NCI-H446 treated with DMSO at 0.1 percent for 48 hours (cell line): Measurements from ENCODE around the gene CLDN24.
"Not testable (repeated sequence)": the region's sequence is repeated elsewhere in the genome, so short reads cannot be mapped to it uniquely, and the experiment has no call there.

Experiments used
- DNase-seq: peaks from one replicate; lab custom pipeline; 2025; lab: John Stamatoyannopoulos, UW

CLDN24 gene

DNA sequence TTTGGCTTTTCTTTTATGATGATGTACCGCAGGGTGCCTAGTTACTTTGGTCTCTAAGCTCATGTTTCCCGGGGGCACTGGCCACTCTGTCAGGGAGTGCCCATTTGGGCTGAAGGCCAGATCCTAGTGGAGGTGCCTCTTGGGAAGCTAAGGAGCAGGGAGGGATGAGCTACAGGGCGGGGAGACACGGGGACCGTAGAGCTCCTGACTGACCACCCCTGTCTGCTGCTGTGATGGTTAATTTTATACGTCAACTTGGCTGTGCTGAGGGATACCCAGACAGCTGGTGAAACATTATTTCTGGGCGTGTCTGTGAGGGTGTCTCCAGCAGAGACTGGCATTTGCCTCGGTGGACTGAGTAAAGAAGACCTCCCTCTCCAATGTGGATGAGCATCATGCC, 24.9 kb upstream of the CLDN24 start:
- DNase-seq, result no peak

DNA sequence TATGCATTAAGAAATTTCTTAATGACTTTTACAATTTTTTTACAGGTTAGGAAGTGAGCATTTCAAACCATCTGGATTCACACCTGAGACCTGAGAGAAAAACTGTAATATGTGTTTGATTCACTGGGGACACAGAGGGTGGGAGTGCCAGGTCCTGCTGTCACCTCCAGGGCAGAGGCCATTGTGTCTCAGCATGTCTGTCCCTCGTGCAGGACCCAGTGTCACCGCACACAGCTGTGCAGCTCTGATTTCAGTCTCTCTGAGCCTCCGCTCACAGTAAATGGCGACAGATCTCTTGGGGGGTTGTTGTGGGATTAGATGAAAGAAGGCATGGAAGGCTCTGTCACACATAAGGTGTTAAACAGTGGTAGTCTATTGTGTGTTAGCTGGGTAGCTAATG, 23.0 kb upstream of the CLDN24 start:
- DNase-seq, result no peak

GRCh38 chr4:183344523-183345255, 22.5 kb upstream of the CLDN24 start:
- DNase-seq, result no peak

- no peak for DNase-seq
Observed at GRCh38 chr4:183343730-183344129, 21.5 kb upstream of the CLDN24 start.

- no peak for DNase-seq
Observed at GRCh38 chr4:183342541-183343533, 20.6 kb upstream of the CLDN24 start.

GRCh38 chr4:183337833-183338232, 15.6 kb upstream of the CLDN24 start:
- DNase-seq, result no peak

DNA sequence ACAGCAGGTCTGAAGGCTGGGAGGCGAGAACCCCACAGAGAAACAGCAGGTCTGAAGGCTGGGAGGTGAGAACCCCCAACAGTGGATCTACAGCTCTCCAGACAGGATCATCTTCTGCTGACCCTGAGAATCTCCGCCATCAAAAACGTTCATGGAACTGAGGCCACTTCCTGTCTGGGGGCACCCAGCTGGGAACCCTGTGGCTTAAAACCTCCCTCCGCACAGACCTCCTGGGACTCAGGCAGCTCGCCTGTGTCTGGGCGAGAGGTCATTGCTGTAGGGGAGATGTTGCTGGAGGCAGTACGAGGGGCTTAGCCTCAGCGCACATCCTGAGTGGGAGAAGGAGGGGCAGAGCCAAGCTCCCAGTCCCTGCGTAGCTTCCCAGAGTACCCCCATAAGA, 15.1 kb upstream of the CLDN24 start:
- no peak for DNase-seq

DNA sequence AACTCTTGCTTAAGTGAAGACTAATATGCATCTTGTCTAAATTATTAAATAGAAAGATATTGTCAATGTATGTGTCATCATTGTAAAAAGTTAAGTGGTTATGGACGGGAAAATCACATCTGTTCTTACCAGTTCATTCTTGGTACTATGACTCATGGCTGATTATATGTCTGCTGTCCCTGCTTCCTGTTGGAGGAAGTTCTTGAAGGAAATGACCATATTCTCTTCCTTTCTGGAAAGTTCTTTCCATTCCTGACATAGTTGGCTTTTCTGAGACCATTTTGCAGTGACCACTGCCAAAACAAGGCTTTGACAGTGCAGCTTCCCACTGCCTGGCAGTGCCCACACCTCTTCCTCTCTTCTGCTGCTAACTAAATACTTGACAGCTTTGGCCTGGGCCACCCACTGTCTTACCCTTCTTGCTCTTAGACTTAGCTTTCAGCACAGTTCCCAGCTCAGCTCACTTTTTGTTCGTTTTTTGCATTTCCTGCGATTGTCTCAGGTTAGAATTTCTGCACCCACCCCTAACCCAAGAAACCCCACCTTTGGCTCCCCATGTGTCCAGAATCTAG, 13.2 kb upstream of the CLDN24 start:
- no peak for DNase-seq

DNA sequence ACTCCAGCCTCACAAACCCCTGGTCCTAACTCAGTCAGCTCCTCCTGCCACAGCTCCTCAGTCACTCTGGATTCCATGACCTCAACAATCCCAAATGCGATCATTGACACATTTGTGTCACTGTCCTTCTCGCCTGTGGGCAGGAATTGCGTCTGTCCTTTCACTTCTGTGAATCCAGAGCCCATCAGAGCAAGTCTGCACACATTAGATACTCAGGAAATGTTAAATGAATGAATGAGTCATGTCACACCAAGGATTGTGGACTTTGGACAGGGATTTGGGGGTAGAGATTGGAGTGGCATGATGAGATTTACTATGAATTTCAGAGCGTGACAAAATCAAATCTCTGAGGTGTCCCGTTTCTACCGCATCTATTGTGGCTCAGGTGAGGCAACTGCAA, 11.8 kb upstream of the CLDN24 start:
- DNase-seq, result no peak

- no peak for DNase-seq
Observed at GRCh38 chr4:183333202-183333601, 11.0 kb upstream of the CLDN24 start.

GRCh38 chr4:183332447-183332846, 10.2 kb upstream of the CLDN24 start:
- DNase-seq, result no peak

DNA sequence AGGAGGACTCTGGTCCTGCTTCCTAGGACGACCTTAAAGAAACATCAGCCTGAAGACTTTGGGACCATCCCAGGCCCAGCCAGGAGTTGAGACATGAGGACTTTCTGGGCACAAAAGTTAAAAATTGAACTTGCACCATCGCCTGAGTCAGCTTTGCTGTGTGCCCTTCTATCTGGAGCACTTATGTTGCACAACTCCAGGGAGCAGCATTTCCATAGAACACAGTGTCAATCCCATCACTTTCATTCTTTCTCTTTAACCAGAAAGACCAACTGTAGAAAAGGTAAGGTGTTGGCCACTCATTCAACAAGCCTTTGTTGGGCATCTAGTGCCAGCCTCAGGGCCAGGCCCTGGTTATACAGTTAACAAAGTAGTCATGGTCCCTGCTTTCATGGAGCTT, 8.6 kb upstream of the CLDN24 start:
- DNase-seq, result no peak

DNA sequence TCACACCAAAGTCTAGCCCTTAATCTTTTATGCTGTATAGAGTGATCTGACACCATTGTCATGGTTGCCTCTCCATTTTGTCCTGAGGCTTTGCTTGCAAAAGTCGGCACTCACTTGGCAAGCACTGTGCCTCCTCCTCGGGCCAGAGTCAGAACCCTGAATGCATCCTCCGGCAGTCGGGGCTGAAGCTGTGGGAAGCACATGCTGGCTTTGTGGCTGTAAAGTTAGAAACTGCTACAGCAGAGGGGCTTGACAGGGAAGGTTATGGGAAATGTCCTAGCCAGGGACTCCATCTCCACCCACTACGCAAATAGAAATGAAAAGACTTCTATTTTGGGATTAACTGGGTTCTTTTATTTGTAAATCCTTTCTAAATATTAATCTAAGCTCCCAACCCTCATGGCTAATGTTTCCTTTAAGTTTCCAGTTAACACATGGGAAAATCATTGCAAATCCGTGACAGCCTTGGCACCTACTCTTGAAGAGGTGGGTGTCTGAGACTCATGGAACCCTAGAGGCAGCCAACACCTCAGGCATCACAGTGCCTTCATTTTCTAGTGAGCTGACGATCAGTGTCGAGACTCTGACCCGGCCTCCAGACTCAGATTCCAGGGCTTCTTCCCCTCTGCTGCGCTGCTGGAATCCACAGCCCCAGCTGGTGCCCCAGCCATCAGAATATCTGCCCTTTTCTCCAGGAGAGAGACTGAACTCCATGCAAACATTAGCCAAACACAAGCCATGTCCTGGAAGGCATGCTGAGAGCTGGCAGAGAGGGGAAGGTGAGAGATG, 7.9 kb upstream of the CLDN24 start:
- DNase-seq, result no peak

GRCh38 chr4:183329244-183329643, 7.0 kb upstream of the CLDN24 start:
- DNase-seq, result no peak

- DNase-seq, result no peak
Observed at GRCh38 chr4:183328832-183329231, 6.6 kb upstream of the CLDN24 start.

DNA sequence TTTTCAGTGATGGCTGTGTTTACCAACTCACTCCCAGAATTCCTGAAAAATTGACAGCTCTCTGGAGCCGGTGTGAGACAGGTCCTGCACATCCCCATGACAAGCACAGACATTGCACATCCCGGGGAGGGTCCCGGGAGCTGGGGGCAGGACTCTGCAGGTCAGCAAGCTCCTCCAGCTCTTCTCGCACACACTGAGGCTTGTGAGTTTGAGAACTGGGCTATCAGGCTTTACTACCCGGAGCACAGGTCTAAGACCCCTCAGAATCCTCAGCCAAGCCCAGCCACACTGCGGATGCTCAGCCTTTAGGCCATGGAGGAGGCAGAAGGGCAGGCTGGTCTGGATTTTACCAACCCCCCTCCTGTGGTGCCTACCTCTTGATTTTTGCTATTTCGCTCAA, 5.6 kb upstream of the CLDN24 start:
- no peak for DNase-seq

DNA sequence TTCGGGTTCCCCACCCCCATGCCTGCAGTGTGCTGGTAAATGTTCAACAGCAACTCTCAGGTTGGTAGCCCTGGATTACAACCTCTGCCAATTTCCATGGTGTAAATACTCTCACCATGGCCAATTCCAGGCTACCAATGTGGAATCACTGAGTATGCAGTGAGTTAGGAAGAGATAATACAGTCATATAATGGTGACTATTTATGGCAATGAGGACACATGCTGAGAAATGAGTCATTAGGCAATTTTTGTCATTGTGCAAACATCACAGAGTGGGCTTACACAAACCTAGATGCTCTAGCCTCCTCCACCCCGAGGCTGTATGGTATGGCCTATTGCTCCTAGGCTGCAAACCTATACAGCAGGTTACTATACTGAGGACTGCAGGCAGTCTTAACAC, 4.6 kb upstream of the CLDN24 start:
- DNase-seq, result no peak

GRCh38 chr4:183326387-183326786, 4.2 kb upstream of the CLDN24 start:
- not testable (repeated sequence) for DNase-seq

- DNase-seq, result no peak
Observed at GRCh38 chr4:183324619-183325018, 2.4 kb upstream of the CLDN24 start.

DNA sequence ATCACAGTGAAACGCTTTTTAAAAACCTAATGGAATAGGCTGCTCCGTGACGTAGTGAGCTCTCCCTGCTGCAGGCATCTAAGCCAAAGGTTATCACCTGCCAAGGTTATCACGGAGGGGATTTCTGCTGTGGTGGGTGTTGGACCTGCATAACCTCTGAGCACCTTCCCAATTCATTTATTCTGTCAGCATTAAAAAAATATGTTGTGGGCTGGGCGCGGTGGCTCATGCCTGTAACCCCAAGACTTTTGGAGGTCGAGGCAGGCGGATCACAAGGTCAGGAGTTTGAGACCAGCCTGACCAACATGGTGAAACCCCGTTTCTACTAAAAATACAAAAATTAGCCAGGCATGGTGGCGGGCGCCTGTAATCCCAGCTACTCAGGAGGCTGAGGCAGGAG, 1.8 kb upstream of the CLDN24 start:
- not testable (repeated sequence) for DNase-seq

GRCh38 chr4:183323295-183323694, 1.1 kb upstream of the CLDN24 start:
- no peak for DNase-seq

DNA sequence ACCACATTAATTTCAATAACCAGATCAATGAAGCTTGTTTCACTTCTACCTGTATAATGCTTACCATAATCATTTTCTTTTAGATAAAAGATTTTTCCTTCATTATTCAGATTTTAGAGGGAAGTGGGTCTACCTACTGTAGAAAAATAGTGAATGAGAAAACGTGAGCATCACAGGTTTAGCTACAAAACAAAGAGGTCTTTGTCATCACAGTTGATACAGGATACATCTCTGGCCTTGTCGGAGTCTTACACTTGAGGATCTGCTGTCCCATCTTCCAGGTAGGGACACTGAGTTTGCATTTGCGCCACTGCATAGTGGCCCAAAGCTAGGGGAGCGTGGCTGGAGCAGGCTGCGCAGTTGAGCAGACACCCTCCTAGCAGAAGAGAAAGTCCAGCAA, 710 bp downstream of the CLDN24 start:
- DNase-seq, result no peak
